ENCODE results near the gene IQCF6. TPM values are rescaled to one million over a fixed set of nuclear protein-coding genes. Genes with fewer than 3 reads are reported as not detected.

Gene IQCF6
- total RNA-seq, 1 donor, result not detected

- Histone ChIP-seq H2AFZ (ENCODE audit: low read length) (no peak overlapping the region), H3K9me3 (ENCODE audit: low read depth, low read length) (no peaks in the 10 kb centered on the region), H4K20me1 (ENCODE audit: insufficient read depth, low read length) (no peaks in the 10 kb centered on the region), H3K36me3 (ENCODE audit: insufficient read depth, low read length) (no peaks in the 10 kb centered on the region), H3K79me2 (ENCODE audit: insufficient read depth, low read length) (no peaks in the 10 kb centered on the region), H3K4me3 (ENCODE audit: insufficient read depth, low read length) (no peak overlapping the region), H3K4me2 (ENCODE audit: insufficient read depth, low read length) (no peak overlapping the region), H3K4me1 (ENCODE audit: insufficient read depth, low read length) (no peaks in the 10 kb centered on the region), H3K27me3 (ENCODE audit: insufficient read depth, low read length) (no peaks in the 10 kb centered on the region), H3K27ac (ENCODE audit: low read depth, low read length) (no peak overlapping the region)
- TF ChIP-seq CTCF (IDR thresholded peaks at IDR 0.05; ENCODE audit: extremely low read depth, low read depth, low read length), result no peak
- no peak for DNase-seq (ENCODE audit: insufficient read length, low spot score, missing footprints)
Measured at GRCh38 chr3:51817375-51817774, 38.3 kb upstream of the IQCF6 start.

GRCh38 chr3:51816723-51817122, 37.7 kb upstream of the IQCF6 start:
- H3K4me2 ChIP-seq (ENCODE audit: insufficient read depth, low read length), result no peak overlapping the region
- no peak overlapping the region for H3K4me3 ChIP-seq (ENCODE audit: insufficient read depth, low read length)
- no peak overlapping the region for H3K27ac ChIP-seq (ENCODE audit: low read depth, low read length)
- no peaks in the 10 kb centered on the region for H4K20me1 ChIP-seq (ENCODE audit: insufficient read depth, low read length)
- TF ChIP-seq CTCF (IDR thresholded peaks at IDR 0.05; ENCODE audit: extremely low read depth, low read depth, low read length), result no peak
- no peaks in the 10 kb centered on the region for H3K27me3 ChIP-seq (ENCODE audit: insufficient read depth, low read length)
- DNase-seq (ENCODE audit: insufficient read length, low spot score, missing footprints), result no peak
- no peaks in the 10 kb centered on the region for H3K36me3 ChIP-seq (ENCODE audit: insufficient read depth, low read length)
- H2AFZ ChIP-seq (ENCODE audit: low read length), result no peak overlapping the region
- H3K9me3 ChIP-seq (ENCODE audit: low read depth, low read length), result no peaks in the 10 kb centered on the region
- H3K4me1 ChIP-seq (ENCODE audit: insufficient read depth, low read length), result no peaks in the 10 kb centered on the region
- no peaks in the 10 kb centered on the region for H3K79me2 ChIP-seq (ENCODE audit: insufficient read depth, low read length)

- Histone ChIP-seq H2AFZ (ENCODE audit: low read length) (no peak overlapping the region), H3K27ac (ENCODE audit: low read depth, low read length) (no peak overlapping the region), H3K4me3 (ENCODE audit: insufficient read depth, low read length) (no peak overlapping the region), H3K4me1 (ENCODE audit: insufficient read depth, low read length) (no peaks in the 10 kb centered on the region), H3K27me3 (ENCODE audit: insufficient read depth, low read length) (no peaks in the 10 kb centered on the region), H4K20me1 (ENCODE audit: insufficient read depth, low read length) (no peaks in the 10 kb centered on the region), H3K79me2 (ENCODE audit: insufficient read depth, low read length) (no peaks in the 10 kb centered on the region), H3K9me3 (ENCODE audit: low read depth, low read length) (no peaks in the 10 kb centered on the region), H3K4me2 (ENCODE audit: insufficient read depth, low read length) (no peak overlapping the region), H3K36me3 (ENCODE audit: insufficient read depth, low read length) (no peaks in the 10 kb centered on the region)
- TF ChIP-seq CTCF (IDR thresholded peaks at IDR 0.05; ENCODE audit: extremely low read depth, low read depth, low read length), result no peak
- DNase-seq (ENCODE audit: insufficient read length, low spot score, missing footprints), result no peak
Measured at GRCh38 chr3:51815614-51816013, 36.6 kb upstream of the IQCF6 start.

- H3K4me3 ChIP-seq (ENCODE audit: insufficient read depth, low read length), result no peak overlapping the region
- DNase-seq (ENCODE audit: insufficient read length, low spot score, missing footprints), result no peak
- H3K36me3 ChIP-seq (ENCODE audit: insufficient read depth, low read length), result no peaks in the 10 kb centered on the region
- no peak overlapping the region for H3K4me2 ChIP-seq (ENCODE audit: insufficient read depth, low read length)
- no peaks in the 10 kb centered on the region for H3K4me1 ChIP-seq (ENCODE audit: insufficient read depth, low read length)
- no peaks in the 10 kb centered on the region for H4K20me1 ChIP-seq (ENCODE audit: insufficient read depth, low read length)
- TF ChIP-seq CTCF (IDR thresholded peaks at IDR 0.05; ENCODE audit: extremely low read depth, low read depth, low read length), result no peak
- H3K27me3 ChIP-seq (ENCODE audit: insufficient read depth, low read length), result no peaks in the 10 kb centered on the region
- H3K79me2 ChIP-seq (ENCODE audit: insufficient read depth, low read length), result no peaks in the 10 kb centered on the region
- no peaks in the 10 kb centered on the region for H3K9me3 ChIP-seq (ENCODE audit: low read depth, low read length)
- no peak overlapping the region for H2AFZ ChIP-seq (ENCODE audit: low read length)
- no peak overlapping the region for H3K27ac ChIP-seq (ENCODE audit: low read depth, low read length)
Measured at GRCh38 chr3:51814034-51814433, 35.0 kb upstream of the IQCF6 start.
